Endothelial cell (in vitro differentiated cells): ENCODE data around the gene TMEM87B. TPM values are rescaled to one million over a fixed set of nuclear protein-coding genes. Genes with fewer than 3 reads are reported as not detected.

Experiments
- DNase-seq: peaks from one replicate; pipeline ENCODE4 v3.0.0; 2021; ENCODE audit warnings: low spot score
- H3K27ac Mint-ChIP-seq: one replicate; pipeline ENCODE4 v1.8.0; 2021; ENCODE audit warnings: mixed read lengths, inconsistent platforms; ENCODE audit not compliant: unreplicated experiment
- H3K27me3 Mint-ChIP-seq: one replicate; pipeline ENCODE4 v1.8.0; 2021; ENCODE audit warnings: mild to moderate bottlenecking, moderate library complexity, mixed read lengths, inconsistent platforms; ENCODE audit not compliant: unreplicated experiment
- H3K36me3 Mint-ChIP-seq: one replicate; pipeline ENCODE4 v1.8.0; 2021; ENCODE audit warnings: mild to moderate bottlenecking, low read depth, mixed read lengths, inconsistent platforms; ENCODE audit not compliant: unreplicated experiment
- H3K4me1 Mint-ChIP-seq: one replicate; pipeline ENCODE4 v1.8.0; 2021; ENCODE audit warnings: mild to moderate bottlenecking, mixed read lengths, inconsistent platforms; ENCODE audit not compliant: unreplicated experiment
- H3K4me3 Mint-ChIP-seq: one replicate; pipeline ENCODE4 v1.8.0; 2021; ENCODE audit warnings: mild to moderate bottlenecking, mixed read lengths, inconsistent platforms; ENCODE audit not compliant: unreplicated experiment
- H3K9me3 Mint-ChIP-seq: one replicate; pipeline ENCODE4 v1.8.0; 2021; ENCODE audit warnings: mixed read lengths, inconsistent platforms; ENCODE audit not compliant: unreplicated experiment
- total RNA-seq: library from RNA; stranded (reverse); fragmentation: NEBNext Ultra II Directional; extraction: Animal tissue kit (Norgen Biotek cat#: 25700); gene quantifications from one replicate; pipeline ENCODE4 v1.2.1, GENCODE V29; 2021; ENCODE audit not compliant: unreplicated experiment
- TF ChIP-seq, protein P1 (sequence below): fragments of 200-600 bp; sonication (generic); IDR thresholded peaks from one replicate; pipeline ENCODE4 v1.5.0; 2021; ENCODE audit warnings: antibody characterized with exemption; ENCODE audit not compliant: unreplicated experiment

Gene TMEM87B
- total RNA-seq, 1 donor from 2014 or later, result 22.6 TPM

DNA sequence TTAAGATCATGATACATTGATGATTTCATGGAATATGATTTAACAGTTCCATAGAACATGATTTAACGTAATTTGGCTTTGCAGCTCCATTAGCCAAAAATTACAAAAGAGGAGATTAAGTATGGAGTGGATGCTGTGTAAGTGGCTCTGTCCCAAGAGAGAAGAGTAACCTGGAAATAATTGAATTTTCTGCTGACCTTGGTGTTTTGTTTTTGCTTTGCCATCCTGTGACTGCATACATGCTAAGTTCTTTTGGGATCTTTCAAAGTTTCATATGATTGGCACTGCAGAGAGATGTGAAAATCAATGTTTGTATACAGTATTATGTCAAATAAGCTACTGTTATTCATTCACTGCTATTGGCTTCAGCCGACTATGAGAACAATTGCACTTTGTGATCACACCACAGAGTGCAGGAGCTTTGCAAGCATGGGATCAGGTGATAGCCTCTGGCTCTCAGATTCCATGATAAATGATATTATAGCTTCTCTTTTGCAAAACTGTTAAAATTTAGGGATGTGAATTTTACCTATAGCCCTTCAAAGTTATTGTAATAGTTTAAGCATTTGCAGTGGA lies 46.1 kb upstream of the TMEM87B start:
- no peak overlapping the region for H3K4me3 Mint-ChIP-seq
- no peak overlapping the region for H3K27ac Mint-ChIP-seq
- H3K27me3 Mint-ChIP-seq, result peaks cover 2% of the 10 kb centered on the region
- H3K4me1 Mint-ChIP-seq, result peaks cover 6% of the 10 kb centered on the region
- no peaks in the 10 kb centered on the region for H3K9me3 Mint-ChIP-seq
- peaks cover 14% of the 10 kb centered on the region for H3K36me3 Mint-ChIP-seq
- DNase-seq, result no peak
- TF ChIP-seq, protein P1, sequence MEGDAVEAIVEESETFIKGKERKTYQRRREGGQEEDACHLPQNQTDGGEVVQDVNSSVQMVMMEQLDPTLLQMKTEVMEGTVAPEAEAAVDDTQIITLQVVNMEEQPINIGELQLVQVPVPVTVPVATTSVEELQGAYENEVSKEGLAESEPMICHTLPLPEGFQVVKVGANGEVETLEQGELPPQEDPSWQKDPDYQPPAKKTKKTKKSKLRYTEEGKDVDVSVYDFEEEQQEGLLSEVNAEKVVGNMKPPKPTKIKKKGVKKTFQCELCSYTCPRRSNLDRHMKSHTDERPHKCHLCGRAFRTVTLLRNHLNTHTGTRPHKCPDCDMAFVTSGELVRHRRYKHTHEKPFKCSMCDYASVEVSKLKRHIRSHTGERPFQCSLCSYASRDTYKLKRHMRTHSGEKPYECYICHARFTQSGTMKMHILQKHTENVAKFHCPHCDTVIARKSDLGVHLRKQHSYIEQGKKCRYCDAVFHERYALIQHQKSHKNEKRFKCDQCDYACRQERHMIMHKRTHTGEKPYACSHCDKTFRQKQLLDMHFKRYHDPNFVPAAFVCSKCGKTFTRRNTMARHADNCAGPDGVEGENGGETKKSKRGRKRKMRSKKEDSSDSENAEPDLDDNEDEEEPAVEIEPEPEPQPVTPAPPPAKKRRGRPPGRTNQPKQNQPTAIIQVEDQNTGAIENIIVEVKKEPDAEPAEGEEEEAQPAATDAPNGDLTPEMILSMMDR, result no peak

DNA sequence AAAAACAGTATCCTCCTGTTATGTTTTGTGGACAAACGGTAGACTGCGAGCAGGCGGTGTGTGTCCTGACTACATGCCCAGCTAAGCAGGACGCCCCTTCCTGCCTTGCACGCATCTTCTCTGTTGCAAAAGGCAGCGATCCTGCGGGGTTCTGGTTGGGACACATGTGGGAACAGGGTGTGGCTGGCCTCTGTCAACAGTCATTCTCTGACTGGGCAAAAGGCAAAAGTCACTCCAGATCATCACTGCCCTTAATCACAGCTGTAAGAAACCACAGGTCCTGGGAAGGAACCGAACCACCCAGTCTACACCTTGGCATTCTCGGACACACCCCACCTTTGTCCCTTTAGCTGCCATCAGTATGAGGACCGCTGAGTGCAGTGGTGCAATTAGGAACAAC lies 44.3 kb upstream of the TMEM87B start:
- peaks cover 2% of the 10 kb centered on the region for H3K27me3 Mint-ChIP-seq
- H3K36me3 Mint-ChIP-seq, result peaks cover 13% of the 10 kb centered on the region
- TF ChIP-seq, protein P1, result no peak
- no peak overlapping the region for H3K27ac Mint-ChIP-seq
- no peak for DNase-seq
- no peaks in the 10 kb centered on the region for H3K9me3 Mint-ChIP-seq
- no peak overlapping the region for H3K4me3 Mint-ChIP-seq
- H3K4me1 Mint-ChIP-seq, result peaks cover 6% of the 10 kb centered on the region

GRCh38 chr2:112012556-112012955 lies 42.5 kb upstream of the TMEM87B start:
- TF ChIP-seq, protein P1, result no peak
- H3K4me1 Mint-ChIP-seq, result peaks cover 6% of the 10 kb centered on the region
- H3K4me3 Mint-ChIP-seq, result no peak overlapping the region
- peaks cover 25% of the 10 kb centered on the region for H3K36me3 Mint-ChIP-seq
- H3K27ac Mint-ChIP-seq, result no peak overlapping the region
- H3K9me3 Mint-ChIP-seq, result no peaks in the 10 kb centered on the region
- no peak for DNase-seq
- H3K27me3 Mint-ChIP-seq, result no peaks in the 10 kb centered on the region

DNA sequence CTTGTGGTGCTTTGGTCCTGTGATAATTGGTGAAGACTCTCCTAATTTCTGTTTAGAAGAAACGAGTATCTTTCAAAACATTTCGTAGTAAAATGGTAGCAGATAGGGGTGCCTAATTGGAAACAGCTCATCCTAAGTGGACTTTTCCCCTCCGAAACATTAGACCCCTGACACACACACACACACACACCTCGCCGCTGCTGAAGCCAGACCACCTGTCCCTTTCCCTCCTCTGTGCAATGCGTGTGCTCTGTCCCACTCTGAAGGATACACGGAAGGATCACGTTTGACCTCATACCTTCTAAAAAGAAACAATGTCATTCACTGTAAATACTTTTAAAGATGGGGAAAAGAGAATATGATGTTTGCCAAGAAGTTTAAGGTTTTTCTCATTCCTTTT lies 36.2 kb upstream of the TMEM87B start:
- Mint-ChIP-seq H3K36me3 (peaks cover 19% of the 10 kb centered on the region), H3K27me3 (peaks cover 4% of the 10 kb centered on the region), H3K9me3 (no peaks in the 10 kb centered on the region), H3K27ac (no peak overlapping the region), H3K4me1 (peaks cover 37% of the 10 kb centered on the region), H3K4me3 (no peak overlapping the region)
- no peak for DNase-seq
- TF ChIP-seq, protein P1, result no peak

DNA sequence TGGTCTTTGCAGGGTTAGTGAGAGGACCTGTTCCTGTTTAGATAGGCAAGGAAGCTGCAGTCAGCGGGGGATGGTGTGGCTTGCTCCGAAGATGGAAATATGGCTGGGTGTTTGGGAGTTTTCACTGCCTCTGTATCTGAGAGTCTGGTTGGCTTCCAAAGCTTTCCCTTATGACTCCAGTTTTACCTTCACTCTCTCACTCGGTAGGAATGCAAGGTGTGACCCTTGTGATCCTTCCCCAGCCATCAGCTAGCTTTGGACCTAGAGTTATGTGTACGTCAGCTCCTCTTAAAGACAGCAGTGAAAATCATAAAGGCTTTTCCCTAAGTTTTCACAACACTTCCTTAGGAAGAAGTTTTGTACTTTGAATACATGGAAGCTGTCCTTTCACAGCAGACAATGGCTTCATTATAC lies 35.5 kb upstream of the TMEM87B start:
- H3K4me1 Mint-ChIP-seq, result peaks cover 37% of the 10 kb centered on the region
- TF ChIP-seq, protein P1, result no peak
- no peak for DNase-seq
- H3K36me3 Mint-ChIP-seq, result peaks cover 19% of the 10 kb centered on the region
- H3K27me3 Mint-ChIP-seq, result peaks cover 4% of the 10 kb centered on the region
- no peak overlapping the region for H3K4me3 Mint-ChIP-seq
- H3K9me3 Mint-ChIP-seq, result no peaks in the 10 kb centered on the region
- peak overlapping the region; percentile 98 for H3K27ac Mint-ChIP-seq
